H9 (cell line): ENCODE results near the gene CELF5. TPM values are rescaled to one million over a fixed set of nuclear protein-coding genes. Genes with fewer than 3 reads are reported as not detected.

Source experiments
- DNase-seq: peaks from one replicate; pipeline ENCODE4 v3.0.0-alpha.2; 2017
- H2AFZ ChIP-seq: one replicate; pipeline ENCODE4 v1.6.1; 2013; ENCODE audit warnings: mild to moderate bottlenecking, low read length, control low read depth, moderate library complexity
- H2AK5ac ChIP-seq: 2 replicates; pipeline ENCODE4 v1.6.1; 2013; ENCODE audit warnings: low read length, control low read depth, mixed read lengths; ENCODE audit not compliant: insufficient read length
- H2BK120ac ChIP-seq: one replicate; pipeline ENCODE4 v1.6.1; 2013; ENCODE audit warnings: low read depth, mild to moderate bottlenecking, low read length, control low read depth, inconsistent platforms; ENCODE audit not compliant: poor library complexity, severe bottlenecking
- H2BK12ac ChIP-seq: 2 replicates; pipeline ENCODE4 v1.6.1; 2013; ENCODE audit warnings: low read length, control low read depth, mixed read lengths, low read depth; ENCODE audit not compliant: insufficient read length
- H2BK15ac ChIP-seq: 2 replicates; pipeline ENCODE4 v1.6.1; 2013; ENCODE audit warnings: low read depth, low read length, control low read depth
- H2BK20ac ChIP-seq: one replicate; pipeline ENCODE4 v1.6.1; 2013; ENCODE audit warnings: low read depth, mild to moderate bottlenecking, low read length, control low read depth, inconsistent platforms; ENCODE audit not compliant: poor library complexity, severe bottlenecking
- H2BK5ac ChIP-seq: 2 replicates; pipeline ENCODE4 v1.6.1; 2013; ENCODE audit warnings: low read length, control low read depth, mixed read lengths; ENCODE audit not compliant: insufficient read length
- H3K14ac ChIP-seq: 2 replicates; pipeline ENCODE4 v1.6.1; 2013; ENCODE audit warnings: low read length, control low read depth; ENCODE audit not compliant: insufficient read depth
- H3K18ac ChIP-seq: 2 replicates; pipeline ENCODE4 v1.6.1; 2013; ENCODE audit warnings: low read depth, mild to moderate bottlenecking, mixed read lengths, low read length, control low read depth; ENCODE audit not compliant: insufficient read length
- H3K23ac ChIP-seq: 2 replicates; pipeline ENCODE4 v1.6.1; 2013; ENCODE audit warnings: low read length, control low read depth, mixed read lengths, low read depth; ENCODE audit not compliant: insufficient read length
- H3K23me2 ChIP-seq: 2 replicates; pipeline ENCODE4 v1.6.1; 2013; ENCODE audit warnings: low read depth, mild to moderate bottlenecking, mixed read lengths, low read length, control low read depth; ENCODE audit not compliant: insufficient read length, poor library complexity, severe bottlenecking
- H3K27ac ChIP-seq: 2 replicates; pipeline ENCODE4 v1.5.1; 2013; ENCODE audit warnings: low read length, control low read depth, mixed read lengths, low read depth; ENCODE audit not compliant: insufficient read length
- H3K27me3 ChIP-seq: 2 replicates; pipeline ENCODE4 v1.6.1; 2013; ENCODE audit warnings: low read length, control low read depth, inconsistent platforms; ENCODE audit not compliant: insufficient read depth
- H3K4ac ChIP-seq: 2 replicates; pipeline ENCODE4 v1.6.1; 2013; ENCODE audit warnings: low read depth, mild to moderate bottlenecking, control low read depth, inconsistent platforms, low read length, moderate library complexity
- H3K4me1 ChIP-seq: 2 replicates; pipeline ENCODE4 v1.6.1; 2013; ENCODE audit warnings: low read length, control low read depth, inconsistent platforms; ENCODE audit not compliant: insufficient read depth
- H3K4me2 ChIP-seq: 2 replicates; pipeline ENCODE4 v1.6.1; 2013; ENCODE audit warnings: low read length, control low read depth, mixed read lengths; ENCODE audit not compliant: insufficient read length, insufficient read depth
- H3K56ac ChIP-seq: 2 replicates; pipeline ENCODE4 v1.6.1; 2013; ENCODE audit warnings: low read depth, mild to moderate bottlenecking, mixed read lengths, low read length, control low read depth; ENCODE audit not compliant: insufficient read length
- H3K79me1 ChIP-seq: 2 replicates; pipeline ENCODE4 v1.6.1; 2013; ENCODE audit warnings: low read depth, mild to moderate bottlenecking, moderate library complexity, low read length, control low read depth, inconsistent platforms; ENCODE audit not compliant: insufficient read depth, poor library complexity, severe bottlenecking
- H3K79me2 ChIP-seq: 2 replicates; pipeline ENCODE4 v1.6.1; 2013; ENCODE audit warnings: low read length, control low read depth, inconsistent platforms; ENCODE audit not compliant: insufficient read depth
- H3K9ac ChIP-seq: 2 replicates; pipeline ENCODE4 v1.6.1; 2013; ENCODE audit warnings: low read length, control low read depth, mixed read lengths; ENCODE audit not compliant: insufficient read length; ENCODE audit errors: extremely low read depth
- H3K9me3 ChIP-seq: one replicate; pipeline ENCODE4 v1.6.1; 2013; ENCODE audit warnings: low read depth, low read length, inconsistent platforms; ENCODE audit not compliant: control insufficient read depth
- H3T11ph ChIP-seq: one replicate; pipeline ENCODE4 v1.6.1; 2013; ENCODE audit warnings: mild to moderate bottlenecking, low read length, control low read depth, inconsistent platforms
- H4K20me1 ChIP-seq: one replicate; pipeline ENCODE4 v1.6.1; 2013; ENCODE audit not compliant: control insufficient read depth, insufficient read length, insufficient read depth
- H4K5ac ChIP-seq: 2 replicates; pipeline ENCODE4 v1.6.1; 2013; ENCODE audit warnings: low read depth, mild to moderate bottlenecking, mixed read lengths, low read length, control low read depth; ENCODE audit not compliant: insufficient read length
- H4K8ac ChIP-seq: replicated peaks from 2 replicates; pipeline ENCODE4 v1.6.1; 2013; ENCODE audit warnings: low read length, control low read depth, mixed read lengths, low read depth; ENCODE audit not compliant: insufficient read length
- H4K91ac ChIP-seq: 2 replicates; pipeline ENCODE4 v1.6.1; 2013; ENCODE audit warnings: low read depth, mild to moderate bottlenecking, moderate library complexity, mixed read lengths, low read length, control low read depth; ENCODE audit not compliant: insufficient read length
- H3K27ac Mint-ChIP-seq, 3 experiments: 2 replicates in 2 of 3; 3 replicates in 1 of 3; pipeline ENCODE4 v1.8.0; 2020 to 2021; ENCODE audit warnings: mixed read lengths in 3 of 3, mild to moderate bottlenecking in 1 of 3, moderate library complexity in 1 of 3
- H3K27me3 Mint-ChIP-seq: 2 replicates; pipeline ENCODE4 v1.8.0; 2021; ENCODE audit warnings: low read depth, mild to moderate bottlenecking, moderate library complexity, mixed read lengths
- H3K36me3 Mint-ChIP-seq, 3 experiments: 2 replicates in 2 of 3; 3 replicates in 1 of 3; pipeline ENCODE4 v1.8.0; 2020 to 2021; ENCODE audit warnings: low read depth in 3 of 3, mixed read lengths in 3 of 3; ENCODE audit not compliant: insufficient read depth in 1 of 3
- H3K4me1 Mint-ChIP-seq, 2 experiments: 2 replicates each; pipeline ENCODE4 v1.8.0; 2020; ENCODE audit warnings: mixed read lengths in 2 of 2
- H3K4me3 Mint-ChIP-seq, 2 experiments: 2 replicates in 1 of 2; 3 replicates in 1 of 2; pipeline ENCODE4 v1.8.0; 2020 to 2021; ENCODE audit warnings: mild to moderate bottlenecking in 2 of 2, mixed read lengths in 2 of 2, moderate library complexity in 1 of 2
- H3K9me3 Mint-ChIP-seq, 2 experiments: 2 replicates in 1 of 2; 3 replicates in 1 of 2; pipeline ENCODE4 v1.8.0; 2020; ENCODE audit warnings: mild to moderate bottlenecking in 2 of 2, mixed read lengths in 2 of 2, moderate library complexity in 1 of 2
- CTCF ChIP-seq: fragments of 200-600 bp; sonication (generic); conservative IDR thresholded peaks from 3 replicates; pipeline ENCODE4 v1.8.0; 2021; ENCODE audit warnings: antibody characterized with exemption, mild to moderate bottlenecking
- WGBS: extraction: QIAGEN DNeasy Blood & Tissue Kit; methylation state at CpG from one replicate; pipeline ENCODE4 v1.1.7; 2013; ENCODE audit warnings: missing lambda C conversion rate, low lambda C conversion rate, mixed read lengths; ENCODE audit not compliant: insufficient read length; ENCODE audit errors: extremely low coverage; 5-methylcytosine and 5-hydroxymethylcytosine counted together
- total RNA-seq: library from RNA; stranded (reverse); gene quantifications from 2 replicates; pipeline ENCODE4 v1.2.1, GENCODE V29; 2021

The CELF5 gene
- total RNA-seq, 1 experiment from 2014 or later: 4.8 TPM

GRCh38 chr19:3277649-3278048 lies 53.2 kb downstream of the CELF5 start:
- Histone ChIP-seq H3T11ph (no peak overlapping the region), H2BK20ac (no peak overlapping the region), H3K27ac (no peak overlapping the region), H3K4me1 (0 out of 2 replicates have a peak, but pooled peaks cover 3% of the 10 kb centered on the region), H3K23me2 (no peaks in the 10 kb centered on the region), H3K23ac (no peak overlapping the region), H2BK5ac (no peak overlapping the region), H4K5ac (no peak overlapping the region), H3K18ac (no peak overlapping the region), H3K9ac (no peak overlapping the region), H3K4me2 (no peak overlapping the region), H4K8ac (no peak overlapping the region), H3K79me2 (no peaks in the 10 kb centered on the region), H4K91ac (no peak overlapping the region), H3K27me3 (no peaks in the 10 kb centered on the region), H3K56ac (no peak overlapping the region), H2BK15ac (no peak overlapping the region), H3K9me3 (no peaks in the 10 kb centered on the region), H2BK12ac (no peak overlapping the region), H3K14ac (no peak overlapping the region), H3K4ac (no peak overlapping the region), H4K20me1 (no peaks in the 10 kb centered on the region), H3K79me1 (no peaks in the 10 kb centered on the region), H2BK120ac (no peak overlapping the region), H2AFZ (no peak overlapping the region), H2AK5ac (no peak overlapping the region)
- DNase-seq: no peak
- Mint-ChIP-seq H3K27me3 (peaks cover 21% of the 10 kb centered on the region), H3K9me3 (peaks cover 4 to 5% of the 10 kb centered on the region in 2 experiments; a peak in 3 of 5 replicates), H3K4me1 (peaks cover 10 to 23% of the 10 kb centered on the region in 2 experiments), H3K36me3 (peaks cover 0 to 8% (median 8%) of the 10 kb centered on the region in 3 experiments; a peak in 2 of 7 replicates), H3K27ac (no peak overlapping the region), H3K4me3 (no peak overlapping the region)
- WGBS: no CpG with 5 or more reads among the region's 5 CpGs
- TF ChIP-seq CTCF: no peak
